GM18499 (cell line): ENCODE data around the gene TSKU.
"Not testable (repeated sequence)": the region's sequence is repeated elsewhere in the genome, so short reads cannot be mapped to it uniquely, and the experiment has no call there.

ENCODE experiments used
- ATAC-seq: cut with Tn5 transposase; IDR thresholded peaks from one replicate; pipeline ENCODE4 v1.9.1; 2021; ENCODE audit warnings: moderate number of reproducible peaks; ENCODE audit not compliant: insufficient read depth, unreplicated experiment

The TSKU gene

GRCh38 chr11:76783294-76783895 lies at the start of gene TSKU:
Gene TSKU (plus strand): TSS chr11:76783356. CDS start chr11:76795617, 12,261 bp downstream.
- no peak for ATAC-seq

GRCh38 chr11:76733906-76734305 lies 49.2 kb upstream of the TSKU start:
- not testable (repeated sequence) for ATAC-seq

GRCh38 chr11:76734456-76735420 lies 48.4 kb upstream of the TSKU start:
- no peak for ATAC-seq

- ATAC-seq, result no peak
Observed at GRCh38 chr11:76735841-76736240, 47.3 kb upstream of the TSKU start.

GRCh38 chr11:76736266-76736665 lies 46.9 kb upstream of the TSKU start:
- no peak for ATAC-seq

GRCh38 chr11:76736773-76737495 lies 46.2 kb upstream of the TSKU start:
- ATAC-seq, result no peak

- ATAC-seq, result no peak
Observed at GRCh38 chr11:76738618-76739240, 44.4 kb upstream of the TSKU start.

GRCh38 chr11:76739798-76740197 lies 43.4 kb upstream of the TSKU start:
- ATAC-seq, result no peak

- no peak for ATAC-seq
Observed at GRCh38 chr11:76740772-76741171, 42.4 kb upstream of the TSKU start.

GRCh38 chr11:76742902-76743301 lies 40.3 kb upstream of the TSKU start:
- no peak for ATAC-seq

- ATAC-seq, result no peak
Observed at GRCh38 chr11:76744186-76745043, 38.7 kb upstream of the TSKU start.

GRCh38 chr11:76745044-76745376 lies 38.1 kb upstream of the TSKU start:
- no peak for ATAC-seq

GRCh38 chr11:76745561-76746207 lies 37.5 kb upstream of the TSKU start:
- ATAC-seq, result no peak

GRCh38 chr11:76747153-76747914 lies 35.8 kb upstream of the TSKU start:
- no peak for ATAC-seq

GRCh38 chr11:76747915-76748860 lies 35.0 kb upstream of the TSKU start:
- no peak for ATAC-seq

GRCh38 chr11:76748948-76749347 lies 34.2 kb upstream of the TSKU start:
- no peak for ATAC-seq

GRCh38 chr11:76750067-76750466 lies 33.1 kb upstream of the TSKU start:
- no peak for ATAC-seq
